Measurements from ENCODE around the gene GMNN. TPM values are rescaled to one million over a fixed set of nuclear protein-coding genes. Genes with fewer than 3 reads are reported as not detected.

GMNN gene
- total RNA-seq: 14.7 and 46.0 TPM in 2 replicates

GRCh38 chr6:24774696-24775519 is at the start of gene GMNN:
TSS of gene GMNN (plus strand) at chr6:24774937. CDS start at chr6:24777247, 2,310 bp downstream.

GRCh38 chr6:24798740-24799540 is 24.2 kb downstream of the GMNN start, which contains the start of gene ARMH2:
TSS of gene ARMH2 (minus strand) at chr6:24798917. CDS start at chr6:24798857, 60 bp downstream.

Other genes starting within 250 kb of the GMNN start
- under 0.01 TPM in 1 of 2 replicates, not detected in the other for gene KIAA0319, start 128.7 kb upstream of the GMNN start, total RNA-seq
- 26.5 and 29.5 TPM in 2 replicates for gene TDP2, start 108.0 kb upstream of the GMNN start, total RNA-seq
- 5.4 and 6.7 TPM in 2 replicates for gene ACOT13, start 107.9 kb upstream of the GMNN start, total RNA-seq
- 87.9 and 119 TPM in 2 replicates for gene C6orf62, start 55.8 kb upstream of the GMNN start, total RNA-seq
- gene ARMH2, start 24.0 kb downstream of the GMNN start, total RNA-seq: not detected in 2 replicates
- 0.19 and 1.1 TPM in 2 replicates for gene RIPOR2, start 161.0 kb downstream of the GMNN start, total RNA-seq

Measured in regular cardiac myocyte (primary cell).